Measurements from ENCODE around the gene NRARP.
"Not testable (repeated sequence)": the region's sequence is repeated elsewhere in the genome, so short reads cannot be mapped to it uniquely, and the experiment has no call there.

NRARP gene

GRCh38 chr9:137266585-137267453 lies 35.3 kb downstream of the NRARP start:
- no peak for FAIRE-seq

GRCh38 chr9:137266162-137266527 lies 35.9 kb downstream of the NRARP start:
- no peak for FAIRE-seq
- no peak for DNase-seq (ENCODE audit: extremely low spot score, insufficient read length, low read depth)

More at GRCh38 chr9:137266585-137267453, 35.3 kb downstream of the NRARP start:
- no peak for DNase-seq (ENCODE audit: extremely low spot score, insufficient read length, low read depth)

GRCh38 chr9:137265496-137266161 lies 36.4 kb downstream of the NRARP start:
- DNase-seq (ENCODE audit: extremely low spot score, insufficient read length, low read depth) (no peak), FAIRE-seq (no peak)

GRCh38 chr9:137264067-137264466 lies 38.0 kb downstream of the NRARP start:
- FAIRE-seq, result no peak
- DNase-seq (ENCODE audit: extremely low spot score, insufficient read length, low read depth), result no peak

- FAIRE-seq, result no peak
- DNase-seq (ENCODE audit: extremely low spot score, insufficient read length, low read depth), result no peak
These were observed 38.6 kb downstream of the NRARP start for GRCh38 chr9:137263506-137263905.

GRCh38 chr9:137262909-137263285 lies 39.2 kb downstream of the NRARP start:
- DNase-seq (ENCODE audit: extremely low spot score, insufficient read length, low read depth), result no peak
- no peak for FAIRE-seq

- DNase-seq (ENCODE audit: extremely low spot score, insufficient read length, low read depth), result not testable (repeated sequence)
These were observed 39.7 kb downstream of the NRARP start for GRCh38 chr9:137262173-137262908.

GRCh38 chr9:137256856-137257255 lies 45.2 kb downstream of the NRARP start:
- FAIRE-seq (no peak), DNase-seq (ENCODE audit: extremely low spot score, insufficient read length, low read depth) (no peak)

More at GRCh38 chr9:137262173-137262908, 39.7 kb downstream of the NRARP start:
- FAIRE-seq, result not testable (repeated sequence)

GRCh38 chr9:137256362-137256761 lies 45.7 kb downstream of the NRARP start:
- no peak for DNase-seq (ENCODE audit: extremely low spot score, insufficient read length, low read depth)
- no peak for FAIRE-seq

- no peak for DNase-seq (ENCODE audit: extremely low spot score, insufficient read length, low read depth)
- peak; percentile 70 for FAIRE-seq
These were observed 46.5 kb downstream of the NRARP start for GRCh38 chr9:137255448-137256114.

GRCh38 chr9:137254624-137255447 lies 47.2 kb downstream of the NRARP start, which contains the start of gene NELFB:
Gene NELFB (plus strand): TSS chr9:137255327.
- FAIRE-seq, result peak; percentile 91
- peak; percentile 100 for DNase-seq (ENCODE audit: extremely low spot score, insufficient read length, low read depth)

- DNase-seq (ENCODE audit: extremely low spot score, insufficient read length, low read depth) (no peak), FAIRE-seq (no peak)
These were observed 48.1 kb downstream of the NRARP start for GRCh38 chr9:137253717-137254623.

GRCh38 chr9:137252555-137253506 lies 49.2 kb downstream of the NRARP start:
- FAIRE-seq, result no peak
- DNase-seq (ENCODE audit: extremely low spot score, insufficient read length, low read depth), result no peak

GRCh38 chr9:137251490-137252268 lies 50.4 kb downstream of the NRARP start:
- FAIRE-seq, result no peak
- no peak for DNase-seq (ENCODE audit: extremely low spot score, insufficient read length, low read depth)

GRCh38 chr9:137251194-137251461 lies 50.9 kb downstream of the NRARP start, which contains the start of gene STPG3:
Gene STPG3 (plus strand): TSS chr9:137251286. CDS start chr9:137251287, 1 bp downstream.
- DNase-seq (ENCODE audit: extremely low spot score, insufficient read length, low read depth), result no peak
- no peak for FAIRE-seq

GRCh38 chr9:137250329-137251193 lies 51.5 kb downstream of the NRARP start:
- no peak for FAIRE-seq

More at GRCh38 chr9:137250329-137251193, 51.5 kb downstream of the NRARP start:
- no peak for DNase-seq (ENCODE audit: extremely low spot score, insufficient read length, low read depth)
